T-helper 1 cell treated with Interleukin-12 subunit alpha and Interleukin-12 subunit beta and Interleukin-4 antibody, amounts not matched to agents 30 ng/mL and 1 ng/mL, for 36 hours (primary cell): ENCODE results near the gene C1RL. TPM values are rescaled to one million over a fixed set of nuclear protein-coding genes. Genes with fewer than 3 reads are reported as not detected.

ENCODE experiments used
- intact Hi-C: fragments of 100-400 bp; cut with micrococcal nuclease; formaldehyde crosslinking; loops from one replicate; pipeline ENCODE4 v1.15.1; 2024
- total RNA-seq: library from RNA; stranded (reverse); gene quantifications from 2 replicates; pipeline ENCODE4 v1.2.3, GENCODE V29; 2022

C1RL gene
- 33.3 and 33.7 TPM in 2 replicates for total RNA-seq

GRCh38 chr12:7108796-7109571 lies at the start of gene C1RL:
Gene C1RL (minus strand): TSS chr12:7109214. CDS start chr12:7109180, 34 bp downstream.
- intact Hi-C loops = loop anchor here (1.0 to 5.0 kb wide), 10 partner anchors 17 to 502 kb away; partner anchors contain the start of genes C12orf57, C1R, CHD4 and CLSTN3

GRCh38 chr12:7157391-7157790 lies 48.4 kb upstream of the C1RL start:
- intact Hi-C loops = no loop called here

- intact Hi-C loops = no loop called here
These were observed 47.5 kb upstream of the C1RL start for GRCh38 chr12:7156259-7157197.

GRCh38 chr12:7155471-7156034 lies 46.5 kb upstream of the C1RL start:
- intact Hi-C loops = no loop called here

- intact Hi-C loops = no loop called here
These were observed 46.0 kb upstream of the C1RL start for GRCh38 chr12:7154901-7155470.

- intact Hi-C loops = no loop called here
These were observed 45.0 kb upstream of the C1RL start for GRCh38 chr12:7154042-7154441.

GRCh38 chr12:7152818-7153217 lies 43.8 kb upstream of the C1RL start:
- intact Hi-C loops = no loop called here

GRCh38 chr12:7151532-7151931 lies 42.5 kb upstream of the C1RL start:
- intact Hi-C loops = no loop called here

GRCh38 chr12:7150841-7151240 lies 41.8 kb upstream of the C1RL start:
- intact Hi-C loops = no loop called here

- intact Hi-C loops = no loop called here
These were observed 41.3 kb upstream of the C1RL start for GRCh38 chr12:7150356-7150755.

GRCh38 chr12:7146906-7147305 lies 37.9 kb upstream of the C1RL start:
- intact Hi-C loops = no loop called here

- intact Hi-C loops = no loop called here
These were observed 37.2 kb upstream of the C1RL start for GRCh38 chr12:7146228-7146627.

- intact Hi-C loops = no loop called here
These were observed 36.7 kb upstream of the C1RL start for GRCh38 chr12:7145671-7146070.

GRCh38 chr12:7144414-7145120 lies 35.6 kb upstream of the C1RL start:
- intact Hi-C loops = loop anchor here (1.0 kb wide), 1 partner anchor 220 kb away; no protein-coding TSS in a partner anchor

- intact Hi-C loops = no loop called here
These were observed 34.5 kb upstream of the C1RL start for GRCh38 chr12:7143564-7143963.

GRCh38 chr12:7142809-7143465 lies 33.9 kb upstream of the C1RL start:
- intact Hi-C loops = loop anchor here (1.0 kb wide), 4 partner anchors 12 to 495 kb away; no protein-coding TSS in a partner anchor

- intact Hi-C loops = loop anchor here (1.0 kb wide), 4 partner anchors 11 to 496 kb away; no protein-coding TSS in a partner anchor
These were observed 33.1 kb upstream of the C1RL start for GRCh38 chr12:7142056-7142644.

GRCh38 chr12:7141351-7142005 lies 32.5 kb upstream of the C1RL start:
- intact Hi-C loops = loop anchor here (1.0 kb wide), 4 partner anchors 10 to 497 kb away; no protein-coding TSS in a partner anchor

GRCh38 chr12:7139200-7139599 lies 30.2 kb upstream of the C1RL start:
- intact Hi-C loops = no loop called here
